Stimulated activated naive CD4-positive, alpha-beta T cell (primary cell): Measurements from ENCODE around the gene MGMT.

Source experiments
- DNase-seq, 6 experiments: peaks; one replicate each; lab custom pipeline; 2025; lab: John Stamatoyannopoulos, UW

MGMT gene

GRCh38 chr10:129730272-129730992 lies 263.4 kb downstream of the MGMT start:
- no peak for DNase-seq

GRCh38 chr10:129730993-129731325 lies 263.9 kb downstream of the MGMT start:
- no peak for DNase-seq

- no peak for DNase-seq
Observed at GRCh38 chr10:129740532-129741279, 273.7 kb downstream of the MGMT start.

GRCh38 chr10:129741280-129741977 lies 274.4 kb downstream of the MGMT start:
- DNase-seq: no peak

- no peak for DNase-seq
Observed at GRCh38 chr10:129741978-129742741, 275.1 kb downstream of the MGMT start.

GRCh38 chr10:129742742-129743550 lies 275.9 kb downstream of the MGMT start:
- no peak for DNase-seq

GRCh38 chr10:129743738-129744133 lies 276.7 kb downstream of the MGMT start:
- no peak for DNase-seq

- no peak for DNase-seq
Observed at GRCh38 chr10:129744134-129745111, 277.4 kb downstream of the MGMT start.

GRCh38 chr10:129745186-129745750 lies 278.2 kb downstream of the MGMT start:
- no peak for DNase-seq

- DNase-seq: no peak
Observed at GRCh38 chr10:129754211-129755050, 287.4 kb downstream of the MGMT start.

GRCh38 chr10:129755158-129755591 lies 288.1 kb downstream of the MGMT start:
- no peak for DNase-seq

- no peak for DNase-seq
Observed at GRCh38 chr10:129755621-129756020, 288.6 kb downstream of the MGMT start.

GRCh38 chr10:129756912-129757901 lies 290.2 kb downstream of the MGMT start:
- no peak for DNase-seq

- DNase-seq: no peak
Observed at GRCh38 chr10:129758207-129759021, 291.4 kb downstream of the MGMT start.

GRCh38 chr10:129759214-129760002 lies 292.4 kb downstream of the MGMT start:
- DNase-seq: no peak

- no peak for DNase-seq
Observed at GRCh38 chr10:129760003-129760315, 292.9 kb downstream of the MGMT start.
